ENCODE results near the gene KRT79.

The KRT79 gene

GRCh38 chr12:52792185-52793029 is 41.7 kb downstream of the KRT79 start (continued):
- TF ChIP-seq RARB (CRISPR knock-in tag; IDR thresholded peaks at IDR 0.05) (no peak), ISL1 (CRISPR knock-in tag; IDR thresholded peaks at IDR 0.05) (no peak), ZNF8 (CRISPR knock-in tag; IDR thresholded peaks at IDR 0.05) (no peak), ZNF70 (CRISPR knock-in tag; IDR thresholded peaks at IDR 0.05) (no peak), ARNTL (CRISPR knock-in tag; IDR thresholded peaks at IDR 0.05; ENCODE audit: borderline replicate concordance, low read depth) (no peak), GLIS3 (CRISPR knock-in tag; IDR thresholded peaks at IDR 0.05) (no peak)
- TF ChIP-seq, protein P1, sequence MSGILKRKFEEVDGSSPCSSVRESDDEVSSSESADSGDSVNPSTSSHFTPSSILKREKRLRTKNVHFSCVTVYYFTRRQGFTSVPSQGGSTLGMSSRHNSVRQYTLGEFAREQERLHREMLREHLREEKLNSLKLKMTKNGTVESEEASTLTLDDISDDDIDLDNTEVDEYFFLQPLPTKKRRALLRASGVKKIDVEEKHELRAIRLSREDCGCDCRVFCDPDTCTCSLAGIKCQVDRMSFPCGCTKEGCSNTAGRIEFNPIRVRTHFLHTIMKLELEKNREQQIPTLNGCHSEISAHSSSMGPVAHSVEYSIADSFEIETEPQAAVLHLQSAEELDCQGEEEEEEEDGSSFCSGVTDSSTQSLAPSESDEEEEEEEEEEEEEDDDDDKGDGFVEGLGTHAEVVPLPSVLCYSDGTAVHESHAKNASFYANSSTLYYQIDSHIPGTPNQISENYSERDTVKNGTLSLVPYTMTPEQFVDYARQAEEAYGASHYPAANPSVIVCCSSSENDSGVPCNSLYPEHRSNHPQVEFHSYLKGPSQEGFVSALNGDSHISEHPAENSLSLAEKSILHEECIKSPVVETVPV (CRISPR knock-in tag; IDR thresholded peaks at IDR 0.05) = no peak

- TF ChIP-seq ZNF8 (CRISPR knock-in tag; IDR thresholded peaks at IDR 0.05) (no peak), PATZ1 (CRISPR knock-in tag; IDR thresholded peaks at IDR 0.05; ENCODE audit: borderline replicate concordance) (no peak), ZC3H10 (CRISPR knock-in tag; IDR thresholded peaks at IDR 0.05) (no peak), OSR1 (CRISPR knock-in tag; IDR thresholded peaks at IDR 0.05) (no peak), ISL1 (CRISPR knock-in tag; IDR thresholded peaks at IDR 0.05) (no peak), CREB5 (CRISPR knock-in tag; IDR thresholded peaks at IDR 0.05; ENCODE audit: low read depth) (no peak), ZNF565 (CRISPR knock-in tag; conservative IDR thresholded peaks at IDR 0.05; ENCODE audit: low read depth) (no peak), ZFP3 (CRISPR knock-in tag; IDR thresholded peaks at IDR 0.05) (no peak), GLIS3 (CRISPR knock-in tag; IDR thresholded peaks at IDR 0.05) (no peak), ARNTL (CRISPR knock-in tag; IDR thresholded peaks at IDR 0.05; ENCODE audit: borderline replicate concordance, low read depth) (no peak), ESRRG (CRISPR knock-in tag; IDR thresholded peaks at IDR 0.05) (no peak), POU6F1 (CRISPR knock-in tag; IDR thresholded peaks at IDR 0.05; ENCODE audit: borderline replicate concordance, low read depth) (no peak)
- TF ChIP-seq, protein P2, sequence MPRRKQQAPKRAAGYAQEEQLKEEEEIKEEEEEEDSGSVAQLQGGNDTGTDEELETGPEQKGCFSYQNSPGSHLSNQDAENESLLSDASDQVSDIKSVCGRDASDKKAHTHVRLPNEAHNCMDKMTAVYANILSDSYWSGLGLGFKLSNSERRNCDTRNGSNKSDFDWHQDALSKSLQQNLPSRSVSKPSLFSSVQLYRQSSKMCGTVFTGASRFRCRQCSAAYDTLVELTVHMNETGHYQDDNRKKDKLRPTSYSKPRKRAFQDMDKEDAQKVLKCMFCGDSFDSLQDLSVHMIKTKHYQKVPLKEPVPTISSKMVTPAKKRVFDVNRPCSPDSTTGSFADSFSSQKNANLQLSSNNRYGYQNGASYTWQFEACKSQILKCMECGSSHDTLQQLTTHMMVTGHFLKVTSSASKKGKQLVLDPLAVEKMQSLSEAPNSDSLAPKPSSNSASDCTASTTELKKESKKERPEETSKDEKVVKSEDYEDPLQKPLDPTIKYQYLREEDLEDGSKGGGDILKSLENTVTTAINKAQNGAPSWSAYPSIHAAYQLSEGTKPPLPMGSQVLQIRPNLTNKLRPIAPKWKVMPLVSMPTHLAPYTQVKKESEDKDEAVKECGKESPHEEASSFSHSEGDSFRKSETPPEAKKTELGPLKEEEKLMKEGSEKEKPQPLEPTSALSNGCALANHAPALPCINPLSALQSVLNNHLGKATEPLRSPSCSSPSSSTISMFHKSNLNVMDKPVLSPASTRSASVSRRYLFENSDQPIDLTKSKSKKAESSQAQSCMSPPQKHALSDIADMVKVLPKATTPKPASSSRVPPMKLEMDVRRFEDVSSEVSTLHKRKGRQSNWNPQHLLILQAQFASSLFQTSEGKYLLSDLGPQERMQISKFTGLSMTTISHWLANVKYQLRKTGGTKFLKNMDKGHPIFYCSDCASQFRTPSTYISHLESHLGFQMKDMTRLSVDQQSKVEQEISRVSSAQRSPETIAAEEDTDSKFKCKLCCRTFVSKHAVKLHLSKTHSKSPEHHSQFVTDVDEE (CRISPR knock-in tag; IDR thresholded peaks at IDR 0.05) = no peak
- ATAC-seq = no peak
Observed at GRCh38 chr12:52791271-52792184, 42.6 kb downstream of the KRT79 start.

All from SK-N-SH treated with all-trans-retinoic acid at 6 μM for 48 hours (cell line).